Subcutaneous abdominal adipose tissue (tissue), 5 donors: ENCODE results near the gene CFAP97D2.
"Not testable (repeated sequence)": the region's sequence is repeated elsewhere in the genome, so short reads cannot be mapped to it uniquely, and the experiment has no call there.

Source experiments
- H3K27ac ChIP-seq: one replicate; pipeline ENCODE4 v1.7.0; 2013; ENCODE audit warnings: low read depth, mild to moderate bottlenecking, inconsistent platforms, low read length, moderate library complexity
- H3K27me3 ChIP-seq, 5 donors: one replicate each; pipeline ENCODE4 v1.7.0; 2013; ENCODE audit warnings: low read length in 5 of 5, inconsistent platforms in 1 of 5; ENCODE audit not compliant: control insufficient read depth in 5 of 5, insufficient read depth in 4 of 5
- H3K36me3 ChIP-seq, 5 donors: one replicate each; pipeline ENCODE4 v1.7.0; 2013; ENCODE audit warnings: low read length in 5 of 5; ENCODE audit not compliant: control insufficient read depth in 5 of 5, insufficient read depth in 5 of 5
- H3K4me1 ChIP-seq, 5 donors: one replicate each; pipeline ENCODE4 v1.7.0; 2013; ENCODE audit warnings: low read length in 5 of 5, mild to moderate bottlenecking in 3 of 5, moderate library complexity in 1 of 5; ENCODE audit not compliant: control insufficient read depth in 5 of 5, insufficient read depth in 5 of 5
- H3K4me3 ChIP-seq, 5 donors: one replicate each; pipeline ENCODE4 v1.7.0; 2013; ENCODE audit warnings: low read length in 5 of 5, low read depth in 1 of 5
- H3K9ac ChIP-seq, 5 donors: one replicate each; pipeline ENCODE4 v1.7.0; 2013; ENCODE audit warnings: low read length in 5 of 5, mild to moderate bottlenecking in 4 of 5, moderate library complexity in 3 of 5
- H3K9me3 ChIP-seq, 5 donors: one replicate each; pipeline ENCODE4 v1.7.0; 2013; ENCODE audit warnings: low read length in 5 of 5; ENCODE audit not compliant: control insufficient read depth in 5 of 5
- donor health status: healthy.
- donor health status: healthy.
- donor health status: healthy.
- donor health status: healthy.
- donor health status: healthy.

CFAP97D2 gene

DNA sequence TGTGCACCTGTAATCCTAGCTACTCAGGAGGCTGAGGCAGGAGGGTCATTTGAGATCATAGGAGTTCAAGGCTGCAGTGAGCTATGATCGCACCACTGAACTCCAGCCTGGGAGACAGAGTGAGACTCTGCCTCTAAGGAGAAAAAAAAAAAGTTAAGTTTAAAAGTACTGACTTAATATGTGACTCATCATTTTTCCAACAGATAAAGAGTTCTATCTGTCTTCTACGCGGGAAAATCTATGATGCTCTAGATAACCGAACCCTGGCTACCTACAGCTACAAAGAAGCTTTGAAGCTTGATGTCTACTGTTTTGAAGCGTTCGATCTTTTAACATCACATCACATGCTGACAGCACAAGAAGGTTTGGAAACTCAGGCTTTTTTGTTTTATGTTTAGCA, 62.9 kb downstream of the CFAP97D2 start:
- Histone ChIP-seq H3K36me3 (peaks cover 59 to 99% (median 91%) of the 10 kb centered on the region in 5 donors), H3K27ac (no peak overlapping the region), H3K27me3 (no peaks in the 10 kb centered on the region), H3K9me3 (no peaks in the 10 kb centered on the region), H3K4me3 (no peak overlapping the region), H3K4me1 (no peaks in the 10 kb centered on the region), H3K9ac (no peak overlapping the region)

DNA sequence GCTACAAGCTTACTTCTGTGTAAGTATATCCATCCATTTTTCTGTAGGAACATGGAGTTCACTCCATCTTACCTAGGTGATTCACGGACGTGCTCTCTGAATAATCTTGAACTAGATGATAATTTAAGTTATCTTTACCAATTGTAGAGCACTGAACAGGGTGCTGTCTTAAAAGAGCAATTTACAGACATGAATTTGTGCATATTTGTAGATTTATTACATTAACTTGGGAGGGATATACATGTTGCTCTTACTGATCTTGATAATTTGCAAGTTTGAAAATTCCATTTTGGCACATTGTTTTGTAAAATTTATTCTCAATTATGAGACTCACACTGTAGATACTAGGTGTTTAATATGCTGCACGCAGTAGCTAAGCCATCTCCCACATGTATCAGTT, 64.9 kb downstream of the CFAP97D2 start:
- Histone ChIP-seq H3K36me3 (peaks cover 55 to 97% (median 82%) of the 10 kb centered on the region in 5 donors), H3K27ac (no peak overlapping the region), H3K9ac (no peak overlapping the region), H3K27me3 (no peaks in the 10 kb centered on the region), H3K9me3 (no peaks in the 10 kb centered on the region), H3K4me3 (no peak overlapping the region), H3K4me1 (no peaks in the 10 kb centered on the region)

DNA sequence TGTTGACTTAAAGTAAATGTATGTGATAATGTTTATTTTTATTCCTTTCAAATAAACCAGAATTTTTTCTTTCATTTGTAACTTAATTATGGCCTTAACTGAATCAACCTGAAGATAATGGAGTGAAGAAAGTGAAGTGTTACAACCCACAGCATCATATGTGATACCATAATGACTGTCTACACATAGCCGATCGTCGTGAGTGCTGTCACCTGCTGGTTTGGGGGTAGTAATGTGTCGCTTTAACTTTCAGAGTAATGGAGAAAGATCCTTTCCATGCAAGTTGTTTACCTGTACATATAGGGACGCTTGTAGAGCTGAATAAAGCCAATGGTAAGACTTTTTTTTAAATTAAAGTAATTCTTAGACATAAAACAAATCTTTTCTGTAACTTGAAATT, 65.6 kb downstream of the CFAP97D2 start:
- peaks cover 52 to 97% (median 82%) of the 10 kb centered on the region in 5 donors for H3K36me3 ChIP-seq
- H3K9ac ChIP-seq = no peak overlapping the region
- H3K9me3 ChIP-seq = no peaks in the 10 kb centered on the region
- no peaks in the 10 kb centered on the region for H3K4me1 ChIP-seq
- no peak overlapping the region for H3K4me3 ChIP-seq
- H3K27me3 ChIP-seq = no peaks in the 10 kb centered on the region
- H3K27ac ChIP-seq = no peak overlapping the region

DNA sequence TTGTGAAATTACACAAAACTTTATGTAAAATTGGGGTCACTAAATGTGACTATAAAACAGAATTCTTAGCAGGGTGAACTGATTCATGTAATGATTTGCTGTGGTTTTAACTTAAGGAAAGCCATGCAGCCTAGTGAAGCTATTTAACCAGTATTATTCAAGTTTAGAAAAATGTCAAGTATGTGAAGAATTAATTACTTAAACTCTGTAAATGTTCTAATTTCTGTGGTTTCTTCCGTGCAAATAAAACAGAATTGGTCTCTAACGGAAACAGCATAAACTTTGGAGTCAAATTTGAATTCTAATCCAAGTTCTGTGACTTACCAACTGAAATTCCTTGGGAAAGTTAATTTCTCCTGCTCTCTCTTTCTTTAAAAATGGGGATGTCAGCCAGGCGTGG, 69.0 kb downstream of the CFAP97D2 start:
- Histone ChIP-seq H3K27me3 (no peaks in the 10 kb centered on the region), H3K4me3 (no peak overlapping the region), H3K27ac (no peak overlapping the region), H3K36me3 (peaks cover 59 to 96% (median 80%) of the 10 kb centered on the region in 5 donors), H3K9ac (no peak overlapping the region), H3K4me1 (no peaks in the 10 kb centered on the region), H3K9me3 (no peaks in the 10 kb centered on the region)

DNA sequence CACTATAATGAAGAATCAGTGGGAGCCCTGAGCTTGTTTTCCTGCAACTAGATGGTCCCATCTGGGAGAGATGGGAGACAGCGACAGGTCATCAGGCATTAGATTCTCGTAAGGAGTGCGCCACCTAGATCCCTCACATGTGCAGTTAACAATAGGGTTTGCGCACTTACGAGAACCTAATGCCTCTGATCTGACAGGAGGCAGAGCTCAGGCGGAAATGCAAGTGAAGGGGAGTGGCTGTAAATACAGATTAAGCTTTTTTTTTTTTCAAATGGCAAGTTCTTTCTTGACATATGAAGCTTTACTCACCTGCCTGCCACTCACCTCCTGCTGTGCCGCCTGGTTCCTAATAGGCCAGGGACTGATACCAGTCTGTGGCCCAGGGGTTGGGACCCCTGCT, 70.0 kb downstream of the CFAP97D2 start:
- H3K4me1 ChIP-seq = no peaks in the 10 kb centered on the region
- H3K27me3 ChIP-seq = no peaks in the 10 kb centered on the region
- peaks cover 57 to 93% (median 70%) of the 10 kb centered on the region in 5 donors for H3K36me3 ChIP-seq
- no peak overlapping the region for H3K4me3 ChIP-seq
- H3K27ac ChIP-seq = no peak overlapping the region
- H3K9ac ChIP-seq = no peak overlapping the region
- no peaks in the 10 kb centered on the region for H3K9me3 ChIP-seq

DNA sequence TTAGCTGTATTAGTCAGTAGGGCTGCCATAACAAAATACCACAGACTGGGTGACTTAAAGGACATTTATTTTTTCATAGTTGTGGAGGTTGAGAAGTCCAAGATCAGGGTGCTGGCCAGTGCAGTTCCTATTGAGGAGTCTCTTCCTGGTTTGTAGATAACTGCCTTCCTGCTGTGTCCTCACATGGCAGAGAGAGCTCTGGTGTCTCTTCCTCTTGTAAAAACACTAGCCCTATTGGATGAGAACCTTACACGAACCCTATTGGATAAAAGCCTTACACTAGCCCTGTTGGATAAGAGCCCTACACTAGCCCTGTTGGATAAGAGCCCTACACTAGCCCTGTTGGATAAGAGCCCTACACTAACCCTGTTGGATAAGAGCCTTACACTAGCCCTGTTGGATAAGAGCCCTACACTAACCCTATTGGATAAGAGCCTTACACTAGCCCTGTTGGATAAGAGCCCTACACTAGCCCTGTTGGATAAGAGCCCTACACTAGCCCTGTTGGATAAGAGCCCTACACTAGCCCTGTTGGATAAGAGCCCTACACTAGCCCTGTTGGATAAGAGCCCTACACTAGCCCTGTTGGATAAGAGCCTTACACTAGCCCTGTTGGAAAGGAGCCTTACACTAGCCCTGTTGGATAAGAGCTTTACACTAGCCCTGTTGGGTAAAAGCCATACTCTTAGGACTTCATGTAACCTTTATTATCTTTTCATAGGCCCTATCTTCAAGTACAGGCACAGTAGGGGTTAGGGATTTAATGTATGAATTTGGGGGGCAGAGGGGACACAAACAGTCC, 72.8 kb downstream of the CFAP97D2 start:
- not testable (repeated sequence) for H3K27me3 ChIP-seq, H3K9ac ChIP-seq, H3K4me1 ChIP-seq, H3K4me3 ChIP-seq, H3K9me3 ChIP-seq, H3K27ac ChIP-seq
- H3K36me3 ChIP-seq = peaks cover 53 to 92% (median 69%) of the 10 kb centered on the region in 5 donors

DNA sequence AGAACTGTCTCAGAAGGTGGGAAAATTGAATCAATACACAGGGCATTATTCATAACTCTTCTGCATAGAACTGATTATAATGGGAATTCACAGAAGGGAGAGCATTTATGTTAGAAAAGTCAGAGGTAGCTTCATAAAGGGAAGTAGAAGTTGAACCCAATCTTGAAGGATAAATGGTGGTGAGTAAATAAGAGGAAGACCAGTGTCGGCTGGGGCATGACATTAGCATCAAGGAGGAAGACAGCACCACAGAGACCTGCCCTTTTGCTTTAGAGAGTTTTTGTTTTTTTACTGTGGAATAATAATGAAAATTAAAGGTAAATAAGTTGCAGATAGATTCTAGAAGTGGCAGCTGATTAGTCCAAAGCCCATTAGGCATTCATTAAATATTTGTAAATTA, 77.5 kb downstream of the CFAP97D2 start:
- peaks cover 64 to 91% (median 70%) of the 10 kb centered on the region in 5 donors for H3K36me3 ChIP-seq
- no peak overlapping the region for H3K4me3 ChIP-seq
- H3K27me3 ChIP-seq = no peaks in the 10 kb centered on the region

DNA sequence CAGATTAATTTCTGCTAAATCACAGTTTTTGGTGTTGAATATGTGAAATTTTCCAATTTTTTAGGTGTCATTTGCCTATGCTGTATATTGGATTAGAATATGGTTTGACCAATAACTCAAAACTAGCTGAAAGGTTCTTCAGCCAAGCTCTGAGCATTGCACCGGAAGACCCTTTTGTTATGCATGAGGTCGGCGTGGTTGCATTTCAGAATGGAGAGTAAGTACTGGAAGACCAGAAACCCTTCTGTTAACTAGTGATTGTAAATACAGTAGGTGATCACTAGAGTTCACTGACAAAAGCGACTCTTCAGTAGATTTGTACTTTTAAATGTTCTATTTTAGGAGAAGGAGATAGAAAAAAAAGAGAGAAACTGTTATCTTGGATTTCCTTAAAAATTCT, 78.0 kb downstream of the CFAP97D2 start:
- peaks cover 62 to 90% (median 70%) of the 10 kb centered on the region in 5 donors for H3K36me3 ChIP-seq
- no peak overlapping the region for H3K4me3 ChIP-seq
- no peak overlapping the region for H3K27ac ChIP-seq
- H3K9me3 ChIP-seq = no peaks in the 10 kb centered on the region
- no peaks in the 10 kb centered on the region for H3K27me3 ChIP-seq
- H3K4me1 ChIP-seq = no peaks in the 10 kb centered on the region
- H3K9ac ChIP-seq = no peak overlapping the region

More for the DNA sequence above, 77.5 kb downstream of the CFAP97D2 start:
- Histone ChIP-seq H3K27ac (no peak overlapping the region), H3K9ac (no peak overlapping the region), H3K9me3 (no peaks in the 10 kb centered on the region), H3K4me1 (no peaks in the 10 kb centered on the region)

DNA sequence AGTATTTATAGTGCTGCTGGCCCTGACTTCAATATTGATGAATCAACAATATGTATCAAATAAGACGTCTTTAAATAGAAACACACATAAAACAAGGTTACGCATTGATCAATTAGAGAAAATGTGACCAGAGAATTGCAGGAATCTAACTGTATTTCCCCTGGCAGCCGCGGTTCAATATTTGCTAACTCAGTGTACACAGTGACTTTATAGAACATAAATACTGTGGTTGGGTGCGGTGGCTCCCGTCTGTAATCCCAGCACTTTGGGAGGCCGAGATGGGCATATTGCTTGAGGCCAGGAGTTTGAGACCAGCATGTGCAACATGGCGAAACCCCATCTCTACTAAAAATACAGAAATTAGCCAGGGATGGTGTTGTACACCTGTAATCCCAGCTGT, 79.5 kb downstream of the CFAP97D2 start:
- H3K27ac ChIP-seq = no peak overlapping the region
- no peaks in the 10 kb centered on the region for H3K9me3 ChIP-seq
- H3K4me1 ChIP-seq = peaks cover 0 to 4% (median 0%) of the 10 kb centered on the region in 5 donors
- no peak overlapping the region for H3K4me3 ChIP-seq
- H3K9ac ChIP-seq = no peak overlapping the region
- peaks cover 63 to 92% (median 72%) of the 10 kb centered on the region in 5 donors for H3K36me3 ChIP-seq
- no peaks in the 10 kb centered on the region for H3K27me3 ChIP-seq

DNA sequence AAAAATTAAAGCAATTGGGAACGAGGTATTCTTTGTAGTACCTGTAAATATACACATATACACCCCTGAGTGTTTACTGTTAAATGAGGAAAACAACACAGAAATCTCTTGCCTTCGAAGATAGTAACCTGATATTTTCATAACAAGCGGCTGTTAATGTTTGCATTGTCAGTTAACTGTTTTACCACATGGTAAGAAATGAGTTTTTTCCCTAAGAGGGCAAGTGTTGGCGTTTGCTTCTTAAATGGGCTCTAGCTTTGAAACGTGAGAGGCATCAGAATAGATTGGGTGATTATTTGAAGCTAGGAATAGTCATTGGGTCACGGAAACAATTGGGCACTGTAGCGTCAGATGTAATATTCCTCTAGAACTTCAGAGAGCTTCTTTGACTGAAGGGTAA, 80.3 kb downstream of the CFAP97D2 start:
- peaks cover 0 to 4% (median under 1%) of the 10 kb centered on the region in 5 donors for H3K4me1 ChIP-seq
- H3K9me3 ChIP-seq = no peaks in the 10 kb centered on the region
- no peak overlapping the region for H3K9ac ChIP-seq
- H3K27ac ChIP-seq = no peak overlapping the region
- H3K36me3 ChIP-seq = peaks cover 59 to 93% (median 74%) of the 10 kb centered on the region in 5 donors
- H3K27me3 ChIP-seq = no peaks in the 10 kb centered on the region
- no peak overlapping the region for H3K4me3 ChIP-seq
